A673 (cell line): Measurements from ENCODE around the gene TMEM179.

Source experiments
- CTCF ChIP-seq: fragments of 300-800, 200-600 bp; sonication (generic); conservative IDR thresholded peaks from 2 replicates; pipeline ENCODE4 v1.5.1; 2017; ENCODE audit warnings: low read depth, mild to moderate bottlenecking, antibody characterized with exemption, low read length, moderate library complexity, mixed read lengths
- EZH2 ChIP-seq: fragments of 200-600 bp; sonication (generic); IDR thresholded peaks from 2 replicates; pipeline ENCODE4 v1.6.1; 2017; ENCODE audit warnings: borderline replicate concordance, low read depth, mild to moderate bottlenecking, mixed read lengths, antibody characterized with exemption, low read length; ENCODE audit not compliant: poor library complexity, severe bottlenecking

GRCh38 chr14:104611881-104612280 is 7.3 kb upstream of the TMEM179 start:
- no peak for TF ChIP-seq CTCF
- TF ChIP-seq EZH2, result no peak
